ENCODE data around the gene SAPCD2.

The SAPCD2 gene

GRCh38 chr9:137049544-137050449 is 20.6 kb downstream of the SAPCD2 start:
- in situ Hi-C loops (cut with MboI; ENCODE audit: low sequenced_read_pairs) = no loop called here

DNA sequence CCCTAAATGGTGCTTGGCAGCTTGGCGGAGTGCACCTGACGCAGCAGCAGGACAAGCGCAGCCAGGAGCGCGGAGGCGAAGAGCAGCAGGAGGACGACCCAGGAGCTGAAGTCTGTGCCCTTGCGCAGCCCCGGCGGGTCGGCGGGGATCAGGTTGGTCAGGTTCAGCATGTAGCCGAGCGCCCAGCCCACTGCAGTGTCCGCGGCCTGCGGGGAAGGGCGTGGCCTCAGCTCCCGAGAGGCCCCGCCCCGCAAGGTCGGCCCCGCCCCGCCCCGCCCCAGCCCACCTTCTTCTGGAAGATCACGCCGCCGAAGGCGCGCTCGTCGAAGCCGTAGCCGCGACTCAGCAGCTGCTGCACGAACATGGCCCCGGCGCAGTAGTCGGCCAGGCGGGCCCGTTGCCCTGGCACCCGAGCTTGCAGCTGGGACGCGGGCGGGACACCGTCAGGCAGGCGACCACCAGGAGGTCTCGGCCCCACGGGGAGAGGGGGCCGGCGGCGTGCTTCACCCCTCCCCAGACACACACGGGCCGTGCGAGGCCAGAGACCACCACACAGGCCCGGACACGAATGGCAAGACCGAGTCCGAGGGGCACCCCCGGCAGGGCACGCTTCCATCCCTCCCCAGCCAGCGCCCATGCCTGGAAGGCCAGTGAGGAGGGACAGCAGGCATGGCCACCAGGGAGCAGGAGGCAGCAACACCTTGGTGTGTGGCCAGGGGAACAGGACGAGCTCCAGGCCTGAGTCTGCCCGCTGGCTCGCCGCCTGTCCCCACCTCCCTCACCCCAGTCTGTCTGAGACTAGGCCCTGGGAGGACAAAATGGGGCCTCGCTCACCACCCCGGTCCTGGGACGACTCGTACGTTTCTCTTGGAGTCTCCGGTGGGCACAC is 21.5 kb downstream of the SAPCD2 start:
- in situ Hi-C loops (cut with MboI; ENCODE audit: low sequenced_read_pairs) = no loop called here

- in situ Hi-C loops (cut with MboI; ENCODE audit: low sequenced_read_pairs) = no loop called here
These were observed 24.1 kb downstream of the SAPCD2 start, which contains the start of gene NPDC1 for GRCh38 chr9:137046088-137046787. Gene NPDC1 (minus strand): TSS chr9:137046177. CDS start chr9:137045989, 188 bp downstream.

GRCh38 chr9:137045294-137046087 is 24.9 kb downstream of the SAPCD2 start:
- in situ Hi-C loops (cut with MboI; ENCODE audit: low sequenced_read_pairs) = no loop called here

GRCh38 chr9:137044502-137045177 is 25.7 kb downstream of the SAPCD2 start:
- in situ Hi-C loops (cut with MboI; ENCODE audit: low sequenced_read_pairs) = no loop called here

- in situ Hi-C loops (cut with MboI; ENCODE audit: low sequenced_read_pairs) = no loop called here
These were observed 26.3 kb downstream of the SAPCD2 start for GRCh38 chr9:137044037-137044436.

- in situ Hi-C loops (cut with MboI; ENCODE audit: low sequenced_read_pairs) = no loop called here
These were observed 27.3 kb downstream of the SAPCD2 start for GRCh38 chr9:137042751-137043727.

- in situ Hi-C loops (cut with MboI; ENCODE audit: low sequenced_read_pairs) = no loop called here
These were observed 29.2 kb downstream of the SAPCD2 start for GRCh38 chr9:137041124-137041523.

DNA sequence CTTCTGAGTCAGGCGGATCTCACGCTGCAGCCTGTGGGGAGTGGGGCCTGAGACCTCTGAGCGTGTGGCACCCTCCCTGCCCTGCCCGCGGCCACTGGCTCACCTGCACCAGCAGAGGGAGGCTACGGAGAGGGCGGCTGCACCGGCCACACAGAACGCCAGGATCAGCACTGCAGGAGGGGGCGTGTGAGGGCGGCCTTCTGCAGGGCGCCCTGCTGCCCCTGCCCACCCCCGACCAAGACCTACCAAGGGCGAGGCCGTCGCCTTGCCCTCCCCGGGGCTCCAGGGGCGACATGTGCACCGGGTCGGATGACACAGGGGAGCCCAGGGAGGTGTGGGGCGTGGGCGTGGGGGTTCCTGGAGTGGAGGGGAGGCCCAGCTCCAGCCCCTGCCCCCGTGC is 29.8 kb downstream of the SAPCD2 start:
- in situ Hi-C loops (cut with MboI; ENCODE audit: low sequenced_read_pairs) = no loop called here

GRCh38 chr9:137039611-137040366 is 30.6 kb downstream of the SAPCD2 start:
- in situ Hi-C loops (cut with MboI; ENCODE audit: low sequenced_read_pairs) = no loop called here

DNA sequence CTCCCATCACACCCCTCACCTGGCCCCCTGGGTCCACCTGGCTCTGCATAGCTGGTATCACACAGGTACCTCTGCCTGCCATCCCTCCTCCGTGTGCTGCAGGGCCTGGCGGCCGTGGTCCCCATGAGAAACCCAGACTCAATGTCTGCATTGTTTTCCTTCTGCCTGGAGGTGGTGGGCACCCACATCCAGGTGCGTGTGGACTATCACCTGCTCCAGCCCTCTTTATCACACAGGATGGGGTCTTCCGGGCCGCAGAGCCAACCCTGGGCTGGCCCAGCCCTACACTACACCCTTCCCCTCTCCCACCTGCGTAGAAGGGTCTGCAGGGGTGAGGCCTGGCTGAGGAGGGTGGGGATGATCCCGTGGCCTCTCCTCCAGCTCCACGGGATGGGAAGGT is 31.4 kb downstream of the SAPCD2 start:
- in situ Hi-C loops (cut with MboI; ENCODE audit: low sequenced_read_pairs) = no loop called here

DNA sequence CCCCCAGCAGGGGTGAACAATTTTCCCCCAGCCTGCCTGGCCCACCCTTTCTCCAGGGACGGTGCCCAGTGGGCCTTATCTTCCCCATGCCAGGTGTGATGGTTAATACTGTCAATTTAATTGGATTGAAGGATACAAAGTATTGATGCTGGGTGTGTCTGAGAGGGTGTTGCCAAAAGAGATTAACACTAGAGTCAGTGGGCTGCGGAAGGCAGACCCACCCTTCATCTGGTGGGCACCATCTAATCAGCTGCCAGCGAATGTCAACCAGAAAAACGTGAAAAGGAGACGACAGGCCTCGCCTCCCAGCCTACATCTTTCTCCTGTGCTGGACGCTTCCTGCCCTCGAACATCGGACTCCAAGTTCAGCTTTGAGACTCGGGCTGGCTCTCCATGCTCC is 32.9 kb downstream of the SAPCD2 start:
- in situ Hi-C loops (cut with MboI; ENCODE audit: low sequenced_read_pairs) = no loop called here

DNA sequence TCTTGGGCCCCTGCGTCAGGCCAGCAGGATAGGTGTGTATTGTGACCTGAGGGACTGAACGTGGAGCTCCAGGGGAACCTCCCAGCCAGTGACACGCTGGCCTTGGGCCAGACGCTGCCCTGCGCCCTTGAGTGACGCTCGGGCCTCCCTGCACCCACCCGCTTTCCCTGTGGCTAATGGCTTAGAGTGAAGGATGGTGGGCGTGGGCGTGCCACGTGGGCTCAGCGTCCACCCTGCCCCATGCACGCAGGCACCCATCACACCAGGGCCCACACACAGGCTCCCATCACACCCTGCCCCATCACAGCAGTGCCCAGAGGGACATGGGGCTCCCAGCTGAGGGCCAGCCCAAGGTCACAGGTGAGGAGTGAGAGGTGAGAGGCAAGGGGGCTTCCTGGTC is 33.3 kb downstream of the SAPCD2 start:
- in situ Hi-C loops (cut with MboI; ENCODE audit: low sequenced_read_pairs) = no loop called here

GRCh38 chr9:137035937-137036336 is 34.4 kb downstream of the SAPCD2 start:
- in situ Hi-C loops (cut with MboI; ENCODE audit: low sequenced_read_pairs) = no loop called here

GRCh38 chr9:137035507-137035834 is 34.9 kb downstream of the SAPCD2 start:
- in situ Hi-C loops (cut with MboI; ENCODE audit: low sequenced_read_pairs) = no loop called here

- in situ Hi-C loops (cut with MboI; ENCODE audit: low sequenced_read_pairs) = no loop called here
These were observed 35.4 kb downstream of the SAPCD2 start for GRCh38 chr9:137034709-137035506.

DNA sequence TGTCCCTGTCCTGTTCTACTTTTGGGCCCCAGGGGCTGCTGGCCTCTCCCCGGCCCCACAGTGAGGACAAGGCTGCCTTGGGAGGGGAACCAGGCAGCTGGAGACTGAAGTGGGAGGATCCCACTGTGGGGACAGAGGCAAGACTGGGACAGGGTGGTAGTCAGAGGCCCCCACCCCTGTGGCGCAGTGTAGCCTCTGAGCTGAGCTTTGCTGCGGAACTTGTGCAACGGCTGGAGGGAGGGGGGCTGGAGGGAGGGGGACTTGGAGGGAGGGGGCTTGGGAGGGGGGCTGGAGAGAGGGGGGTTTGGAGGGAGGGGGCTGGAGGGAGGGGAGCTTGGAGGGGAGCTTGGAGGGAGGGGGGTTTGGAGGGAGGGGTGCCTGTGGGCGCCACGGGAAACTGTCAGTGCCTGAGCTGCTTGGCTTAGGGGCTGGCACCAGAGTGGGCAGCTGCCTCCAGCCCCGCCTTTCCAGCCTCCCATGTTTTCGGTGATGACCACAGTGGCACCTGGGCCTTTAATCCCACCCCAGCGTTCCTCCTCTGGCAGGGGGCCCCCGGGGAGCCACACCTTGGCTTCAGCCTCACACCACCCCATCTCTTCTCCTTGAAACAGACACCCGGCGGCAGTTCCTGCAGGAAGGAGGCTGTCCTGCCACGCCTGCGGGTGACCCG is 36.2 kb downstream of the SAPCD2 start:
- in situ Hi-C loops (cut with MboI; ENCODE audit: low sequenced_read_pairs) = no loop called here
